HepG2 (cell line): Measurements from ENCODE around the gene COA1. TPM values are rescaled to one million over a fixed set of nuclear protein-coding genes. Genes with fewer than 3 reads are reported as not detected.

Source experiments
- ATAC-seq: fragments of 200-7000 bp; cut with Tn5 transposase; 3 replicates; pipeline ENCODE4 v1.9.1; 2020; ENCODE audit warnings: mild to moderate bottlenecking, moderate library complexity
- BruUV-seq: library from RNA; stranded (reverse); fragments of 400-500 nt; replicated peaks from 2 replicates; lab custom pipeline; 2021; lab: Mats Ljungman, UMichigan
- CTCF ChIA-PET: fragments of 300-600 bp; formaldehyde crosslinking; extraction: SDS; loops from one replicate; lab custom pipeline; 2021; ENCODE audit warnings: low total read pairs, inconsistent platforms, low intra/inter-chr PET ratio; lab: Yijun Ruan, JAX
- POLR2A ChIA-PET: fragments of 350-600 bp; sonication (Branson Sonifier 250); formaldehyde crosslinking; loops from one replicate; lab custom pipeline; 2020; ENCODE audit warnings: antibody characterized with exemption, inconsistent platforms; lab: Yijun Ruan, JAX
- DNase-seq: peaks from one replicate; pipeline ENCODE4 v3.0.0-alpha.2; 2015; ENCODE audit warnings: low spot score
- FAIRE-seq: peaks from 3 replicates; lab custom pipeline; 2011; peaks lifted over from hg19 to GRCh38; lab: Jason Lieb, UNC
- H2AFZ ChIP-seq: one replicate; pipeline ENCODE4 v1.6.1; 2011; ENCODE audit warnings: low read length, inconsistent platforms
- H3K27ac ChIP-seq: fragments of 300-600 bp; 3 replicates; pipeline ENCODE4 v1.8.0; 2011; ENCODE audit warnings: mixed run types, mild to moderate bottlenecking, mixed read lengths, low read length, inconsistent platforms; ENCODE audit not compliant: insufficient read depth; ENCODE audit errors: extremely low read length
- H3K27me3 ChIP-seq, 2 experiments: fragments of 200-600 bp in 1 of 2; 2 replicates in 1 of 2; 3 replicates in 1 of 2; pipeline versions ENCODE4 v1.6.0 to v1.8.0; 2011; ENCODE audit warnings: low read length in 2 of 2, mild to moderate bottlenecking in 2 of 2, moderate library complexity in 2 of 2, inconsistent platforms in 1 of 2; ENCODE audit not compliant: insufficient read depth in 2 of 2, control insufficient read depth in 1 of 2
- H3K36me3 ChIP-seq, 2 experiments: fragments of 200-600 bp in 1 of 2; replicated peaks in 1 of 2; 2 replicates in 1 of 2; 3 replicates in 1 of 2; pipeline versions ENCODE4 v1.5.1 to v1.8.0; 2011; ENCODE audit warnings: low read length in 2 of 2, inconsistent platforms in 1 of 2; ENCODE audit not compliant: insufficient read depth in 2 of 2, control insufficient read depth in 1 of 2
- H3K4me1 ChIP-seq: 2 replicates; pipeline ENCODE4 v1.5.1; 2012; ENCODE audit warnings: low read length, inconsistent platforms; ENCODE audit not compliant: insufficient read depth
- H3K4me2 ChIP-seq: 2 replicates; pipeline ENCODE4 v1.6.0; 2011; ENCODE audit warnings: low read depth, low read length, inconsistent platforms
- H3K4me3 ChIP-seq, 3 experiments: fragments of 200-600 bp in 1 of 3; sonication (generic), shearing (Covaris generic) in 1 of 3; replicated peaks in 1 of 3; 2 replicates each; pipeline ENCODE4 v1.5.1; 2011 to 2016; ENCODE audit warnings: low read length in 3 of 3, inconsistent platforms in 2 of 3, low read depth in 2 of 3, mild to moderate bottlenecking in 2 of 3, control low read depth in 1 of 3, mixed read lengths in 1 of 3; ENCODE audit not compliant: insufficient read depth in 1 of 3
- H3K79me2 ChIP-seq: one replicate; pipeline ENCODE4 v1.6.1; 2011; ENCODE audit warnings: low read length, inconsistent platforms; ENCODE audit not compliant: insufficient read depth
- H3K9ac ChIP-seq: 2 replicates; pipeline ENCODE4 v1.6.0; 2011; ENCODE audit warnings: mild to moderate bottlenecking, low read depth, low read length, inconsistent platforms; ENCODE audit not compliant: insufficient read depth
- H3K9me3 ChIP-seq: 2 replicates; pipeline ENCODE4 v1.5.1; 2012; ENCODE audit warnings: mild to moderate bottlenecking, low read length
- H4K20me1 ChIP-seq: 2 replicates; pipeline ENCODE4 v1.6.0; 2011; ENCODE audit warnings: inconsistent platforms, mild to moderate bottlenecking, low read length, moderate library complexity; ENCODE audit not compliant: insufficient read depth
- FOXK2 ChIP-seq: fragments of 450-650 bp; IDR thresholded peaks from 2 replicates; pipeline ENCODE4 v1.6.1; 2016
- GABPA ChIP-seq, 2 experiments: IDR thresholded peaks; 2 replicates each; pipeline ENCODE4 v1.6.1; 2011 to 2016; ENCODE audit warnings: low read depth in 2 of 2, low read length in 1 of 2, missing biosample characterization in 1 of 2, missing genetic modification characterization in 1 of 2
- KLF15 ChIP-seq: sonication (generic); formaldehyde crosslinking; IDR thresholded peaks from 2 replicates; pipeline ENCODE4 v1.8.1; 2023; ENCODE audit warnings: borderline replicate concordance, mild to moderate bottlenecking, inconsistent platforms, missing genetic modification reagents, mixed read lengths
- MEIS2 ChIP-seq: sonication (generic); formaldehyde crosslinking; IDR thresholded peaks from 2 replicates; pipeline ENCODE4 v1.9.0; 2021; ENCODE audit warnings: mild to moderate bottlenecking, missing genetic modification reagents
- SKI ChIP-seq: fragments of 450-650 bp; IDR thresholded peaks from one replicate; pipeline ENCODE4 v1.6.1; 2018; ENCODE audit warnings: mild to moderate bottlenecking; ENCODE audit not compliant: partially characterized antibody
- TBX3 ChIP-seq: fragments of 450-650 bp; IDR thresholded peaks from 2 replicates; pipeline ENCODE4 v1.6.1; 2017; ENCODE audit warnings: antibody characterized with exemption, mild to moderate bottlenecking, inconsistent platforms, borderline replicate concordance
- ZBTB21 ChIP-seq: sonication (generic); formaldehyde crosslinking; IDR thresholded peaks from 2 replicates; pipeline ENCODE4 v1.4.0; 2020; ENCODE audit warnings: missing genetic modification reagents
- ZNF235 ChIP-seq: sonication (generic); formaldehyde crosslinking; IDR thresholded peaks from 2 replicates; pipeline ENCODE4 v1.8.1; 2023; ENCODE audit warnings: mild to moderate bottlenecking, missing genetic modification reagents, borderline replicate concordance
- ZNF503 ChIP-seq: sonication (generic); formaldehyde crosslinking; IDR thresholded peaks from 2 replicates; pipeline ENCODE4 v1.4.0; 2020; ENCODE audit warnings: missing genetic modification reagents
- ZNF546 ChIP-seq: sonication (generic); formaldehyde crosslinking; conservative IDR thresholded peaks from 2 replicates; pipeline ENCODE4 v1.8.1; 2023; ENCODE audit warnings: mild to moderate bottlenecking, missing genetic modification reagents
- ZNF563 ChIP-seq: sonication (generic); formaldehyde crosslinking; IDR thresholded peaks from 2 replicates; pipeline ENCODE4 v1.8.0; 2022; ENCODE audit warnings: mild to moderate bottlenecking, moderate library complexity, missing genetic modification reagents
- ZNF567 ChIP-seq: sonication (generic); formaldehyde crosslinking; IDR thresholded peaks from 2 replicates; pipeline ENCODE4 v1.8.1; 2023; ENCODE audit warnings: mild to moderate bottlenecking, missing genetic modification reagents, borderline replicate concordance
- ZNF674 ChIP-seq: sonication (generic); formaldehyde crosslinking; IDR thresholded peaks from 2 replicates; pipeline ENCODE4 v1.5.0; 2020; ENCODE audit warnings: low read depth, mild to moderate bottlenecking, missing genetic modification reagents
- ZSCAN25 ChIP-seq: sonication (generic); formaldehyde crosslinking; IDR thresholded peaks from 2 replicates; pipeline ENCODE4 v1.8.0; 2022; ENCODE audit warnings: mild to moderate bottlenecking, missing genetic modification reagents
- ZSCAN29 ChIP-seq: sonication (generic); formaldehyde crosslinking; conservative IDR thresholded peaks from 2 replicates; pipeline ENCODE4 v1.4.0; 2020; ENCODE audit warnings: mild to moderate bottlenecking, missing genetic modification reagents
- WGBS: methylation state at CpG from one replicate; pipeline ENCODE4 v1.1.6; 2017; ENCODE audit warnings: low lambda C conversion rate; 5-methylcytosine and 5-hydroxymethylcytosine counted together
- in situ Hi-C: cut with HindIII; loops from 2 replicates; pipeline ENCODE4 v1.10.0; 2017; ENCODE audit warnings: low pct_unique_long_range_greater_than_20kb; ENCODE audit not compliant: extremely low pct_ligation_motif_present
- intact Hi-C: fragments of 100-400 bp; cut with micrococcal nuclease; formaldehyde crosslinking; loops from one replicate; pipeline ENCODE4 v1.10.0; 2022; ENCODE audit not compliant: unreplicated experiment
- polyA plus RNA-seq, 8 experiments: library from polyadenylated mRNA; depleted of rRNA in 3 of 8; stranded (reverse) in 7 of 8; unstranded in 1 of 8; fragments of >200 nt; fragmentation: Illumina TruSeq in 4 of 8; extraction: Trizol in 4 of 8; gene quantifications; 2 replicates each; pipeline versions ENCODE4 v1.2.1 to v1.2.3, GENCODE V29; 2011 to 2016; ENCODE audit warnings: low read depth in 4 of 8, missing spikeins in 1 of 8, mixed read lengths in 1 of 8; ENCODE audit not compliant: insufficient read depth in 1 of 8
- total RNA-seq, 5 experiments: library from RNA; depleted of rRNA; stranded (reverse); fragments of >200 nt; fragmentation: Illumina TruSeq; extraction: Trizol; gene quantifications; 2 replicates each; pipeline ENCODE4 v1.2.3, GENCODE V29; 2016; ENCODE audit warnings: low read depth in 1 of 5
- TF ChIP-seq, protein P1 (sequence below): sonication (generic); formaldehyde crosslinking; IDR thresholded peaks from 2 replicates; pipeline ENCODE4 v1.8.1; 2023; ENCODE audit warnings: mild to moderate bottlenecking, missing genetic modification reagents

COA1 gene
- total and polyA plus RNA-seq, 2 of the 13 experiments (the other 11 are each of a cell fraction or from before 2014, with no cell fraction given): 33.2 to 65.7 TPM

- TF ChIP-seq ZNF503 (CRISPR knock-in tag) (no peak), GABPA (IDR thresholded peaks at IDR 0.05; ENCODE audit: low read depth, low read length) (no peak), GABPA (CRISPR knock-in tag; IDR thresholded peaks at IDR 0.05; ENCODE audit: low read depth) (no peak), KLF15 (CRISPR knock-in tag) (no peak), ZNF567 (CRISPR knock-in tag) (no peak)
These were observed 37.7 kb downstream of the COA1 start (continued) for GRCh38 chr7:43691611-43692010.

DNA sequence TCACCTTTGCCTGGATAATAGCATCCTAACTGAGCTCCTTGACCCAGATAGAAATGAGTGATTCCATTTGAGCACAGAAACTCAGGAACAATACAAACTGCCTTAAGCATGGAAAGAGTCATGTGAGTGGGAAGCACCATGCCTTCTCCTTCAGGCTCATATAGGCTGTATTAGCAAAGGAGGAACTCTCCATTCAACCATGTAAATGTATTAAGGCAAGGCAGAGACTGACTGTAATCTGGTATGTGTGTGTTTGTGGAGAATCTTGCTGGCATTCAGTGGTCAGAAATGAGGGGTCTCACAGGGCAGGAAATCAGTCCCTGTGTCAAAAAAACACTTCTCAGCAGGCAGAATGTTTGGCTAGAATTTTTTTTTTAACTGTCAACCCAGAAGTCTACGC is 40.2 kb downstream of the COA1 start:
- TF ChIP-seq SKI: no peak
- no peak for TF ChIP-seq ZNF235 (CRISPR knock-in tag)
- TF ChIP-seq MEIS2 (CRISPR knock-in tag): no peak
- TF ChIP-seq ZBTB21: no peak
- TF ChIP-seq FOXK2: no peak
- no peak for TF ChIP-seq ZNF563 (CRISPR knock-in tag)
- no peak for TF ChIP-seq ZNF674 (CRISPR knock-in tag)
- TF ChIP-seq ZSCAN29 (CRISPR knock-in tag): no peak
- no peak for TF ChIP-seq ZNF546 (CRISPR knock-in tag)
- no peak for TF ChIP-seq ZNF503 (CRISPR knock-in tag)
- TF ChIP-seq ZSCAN25 (CRISPR knock-in tag): no peak
- TF ChIP-seq, protein P1, sequence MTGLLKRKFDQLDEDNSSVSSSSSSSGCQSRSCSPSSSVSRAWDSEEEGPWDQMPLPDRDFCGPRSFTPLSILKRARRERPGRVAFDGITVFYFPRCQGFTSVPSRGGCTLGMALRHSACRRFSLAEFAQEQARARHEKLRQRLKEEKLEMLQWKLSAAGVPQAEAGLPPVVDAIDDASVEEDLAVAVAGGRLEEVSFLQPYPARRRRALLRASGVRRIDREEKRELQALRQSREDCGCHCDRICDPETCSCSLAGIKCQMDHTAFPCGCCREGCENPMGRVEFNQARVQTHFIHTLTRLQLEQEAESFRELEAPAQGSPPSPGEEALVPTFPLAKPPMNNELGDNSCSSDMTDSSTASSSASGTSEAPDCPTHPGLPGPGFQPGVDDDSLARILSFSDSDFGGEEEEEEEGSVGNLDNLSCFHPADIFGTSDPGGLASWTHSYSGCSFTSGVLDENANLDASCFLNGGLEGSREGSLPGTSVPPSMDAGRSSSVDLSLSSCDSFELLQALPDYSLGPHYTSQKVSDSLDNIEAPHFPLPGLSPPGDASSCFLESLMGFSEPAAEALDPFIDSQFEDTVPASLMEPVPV: no peak
- TF ChIP-seq TBX3: no peak
- TF ChIP-seq, all 625 proteins: peak for 0
- Histone ChIP-seq H3K4me2 (no peak overlapping the region), H2AFZ (no peak overlapping the region), H3K9me3 (no peaks in the 10 kb centered on the region), H3K27me3 (no peaks in the 10 kb centered on the region), H3K9ac (no peak overlapping the region), H3K36me3 (no peaks in the 10 kb centered on the region), H3K79me2 (peaks cover 94% of the 10 kb centered on the region), H3K4me1 (peaks cover 34% of the 10 kb centered on the region), H4K20me1 (no peaks in the 10 kb centered on the region; the same call in 1 of the 2 replicates), H3K4me3 (no peak overlapping the region), H3K27ac (no peak overlapping the region)
- no peak for ATAC-seq
- intact Hi-C loops (no loop called here), in situ Hi-C loops (no loop called here)
- no peak for DNase-seq
- ChIA-PET CTCF (no interaction called here), POLR2A (no interaction called here)
- WGBS: 96% methylated on average over 1 of the region's 1 CpG
- FAIRE-seq: no peak
- no TSS peak for BruUV-seq
